HG03045 (cell line): ENCODE measurements around the gene SPON2.

Source experiments
- ATAC-seq: cut with Tn5 transposase; IDR thresholded peaks from one replicate; pipeline ENCODE4 v1.9.1; 2021; ENCODE audit warnings: mild to moderate bottlenecking, moderate library complexity; ENCODE audit not compliant: unreplicated experiment

Gene SPON2

DNA sequence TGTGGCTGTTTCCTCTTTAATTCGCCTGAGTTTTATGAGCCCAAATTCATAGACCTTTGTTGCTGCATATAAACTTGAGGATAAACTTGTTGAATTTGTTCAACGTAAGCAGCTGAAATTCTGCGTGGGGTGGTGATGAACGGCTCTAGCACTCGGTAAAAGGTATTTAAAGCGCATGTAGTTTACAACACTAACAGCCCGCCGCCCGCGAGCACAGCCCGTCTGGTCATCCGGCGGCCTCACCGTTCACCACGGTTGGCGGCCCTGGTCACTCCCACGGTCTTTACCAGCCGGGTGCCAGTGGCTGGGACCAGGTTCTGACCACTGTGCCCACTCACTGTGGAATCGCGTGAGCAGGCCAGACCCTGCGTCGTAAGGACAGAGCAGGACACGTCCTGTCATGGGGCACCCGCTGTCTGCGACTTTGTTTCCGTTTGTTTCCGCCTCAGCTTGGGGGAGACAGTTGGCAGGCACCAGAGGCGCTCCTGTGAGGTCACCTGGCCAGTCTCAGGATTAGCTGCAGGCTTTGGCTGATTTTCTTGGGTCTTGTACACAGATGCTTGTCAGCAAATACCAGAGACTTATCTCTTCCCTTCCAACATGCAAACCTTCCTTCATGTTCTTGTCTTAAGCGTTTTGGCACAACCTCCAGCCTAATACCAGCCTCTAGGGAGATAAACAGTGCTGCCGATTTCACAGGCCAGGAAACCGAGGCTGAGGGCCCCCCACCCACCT lies 36.8 kb upstream of the SPON2 start:
- ATAC-seq, result no peak

GRCh38 chr4:1208266-1208961 lies 36.0 kb upstream of the SPON2 start:
- ATAC-seq, result no peak

DNA sequence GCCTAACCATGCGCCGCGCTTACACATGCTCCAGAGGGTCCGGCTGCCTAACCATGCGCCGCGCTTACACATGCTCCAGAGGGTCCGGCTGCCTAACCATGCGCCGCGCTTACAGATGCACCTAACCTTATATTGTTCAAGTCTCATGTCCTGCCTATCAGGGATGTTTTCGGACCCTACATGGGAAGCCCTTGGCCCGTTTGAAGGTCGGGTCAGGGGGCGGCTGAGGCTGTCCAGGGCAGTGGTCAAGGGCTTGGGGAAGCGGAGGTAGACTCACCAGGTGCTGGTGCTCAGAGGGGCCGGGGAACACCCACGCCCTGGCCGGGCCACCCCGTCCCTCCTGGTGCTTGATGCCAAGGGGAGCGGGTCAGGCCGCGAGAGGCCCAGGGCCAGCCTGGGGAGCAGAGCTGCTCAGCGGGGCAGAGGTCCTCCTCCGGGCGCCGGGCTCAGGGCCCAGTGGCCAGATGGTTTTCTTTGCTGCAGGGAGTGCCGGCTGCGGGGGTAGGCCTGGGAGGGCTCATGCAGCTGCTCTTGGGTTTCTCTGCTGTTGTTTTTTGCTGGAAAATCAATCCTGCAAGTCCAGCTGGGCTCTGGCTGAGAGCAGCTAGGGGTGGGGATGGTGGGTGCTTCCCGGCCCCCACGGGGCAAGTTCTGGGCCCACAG lies 35.4 kb upstream of the SPON2 start:
- ATAC-seq, result no peak

- ATAC-seq, result no peak
Measured at GRCh38 chr4:1207157-1207470, 34.7 kb upstream of the SPON2 start.

DNA sequence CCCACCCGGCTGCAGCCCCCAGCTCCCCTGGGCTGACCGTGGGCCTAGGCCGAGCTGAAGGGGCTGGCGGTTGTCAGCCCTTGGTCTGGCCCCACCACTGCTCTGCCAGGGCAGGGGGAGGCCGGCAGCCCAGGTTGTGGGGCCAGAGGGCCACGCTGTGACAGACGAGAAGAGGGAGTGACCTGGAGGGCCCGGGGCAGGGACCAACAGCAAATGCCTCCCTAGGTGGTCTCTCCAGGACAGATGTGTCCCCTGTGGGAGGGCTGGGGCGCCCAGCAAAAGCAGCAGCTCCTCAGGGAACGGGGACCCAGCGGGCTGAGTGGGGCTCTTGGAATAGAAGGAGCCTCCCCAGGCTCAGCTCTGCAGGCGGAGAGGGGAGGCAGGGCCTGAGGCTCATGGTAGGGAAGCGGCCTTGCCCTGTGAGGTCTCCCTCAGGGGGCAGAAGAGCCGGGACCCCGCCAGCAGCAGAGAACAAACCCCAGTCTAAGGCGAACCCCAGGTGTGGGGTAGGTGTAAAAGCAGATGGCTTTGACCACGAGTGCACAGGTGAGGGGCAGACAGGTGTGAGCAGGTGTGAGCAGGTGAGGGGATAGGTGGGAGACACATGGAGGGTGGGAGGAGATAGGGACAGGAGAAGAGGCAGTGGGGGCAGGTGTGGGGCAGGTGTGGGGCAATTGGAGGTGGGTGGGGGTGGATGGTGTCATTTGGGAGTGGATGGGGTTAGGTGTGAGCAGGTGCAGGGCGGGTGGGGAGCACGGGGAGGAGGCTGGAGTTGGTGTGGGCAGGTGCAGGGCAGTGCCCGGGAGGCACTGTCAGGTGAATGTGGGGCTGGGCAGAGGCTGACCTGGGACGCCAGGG lies 34.1 kb upstream of the SPON2 start:
- no peak for ATAC-seq

DNA sequence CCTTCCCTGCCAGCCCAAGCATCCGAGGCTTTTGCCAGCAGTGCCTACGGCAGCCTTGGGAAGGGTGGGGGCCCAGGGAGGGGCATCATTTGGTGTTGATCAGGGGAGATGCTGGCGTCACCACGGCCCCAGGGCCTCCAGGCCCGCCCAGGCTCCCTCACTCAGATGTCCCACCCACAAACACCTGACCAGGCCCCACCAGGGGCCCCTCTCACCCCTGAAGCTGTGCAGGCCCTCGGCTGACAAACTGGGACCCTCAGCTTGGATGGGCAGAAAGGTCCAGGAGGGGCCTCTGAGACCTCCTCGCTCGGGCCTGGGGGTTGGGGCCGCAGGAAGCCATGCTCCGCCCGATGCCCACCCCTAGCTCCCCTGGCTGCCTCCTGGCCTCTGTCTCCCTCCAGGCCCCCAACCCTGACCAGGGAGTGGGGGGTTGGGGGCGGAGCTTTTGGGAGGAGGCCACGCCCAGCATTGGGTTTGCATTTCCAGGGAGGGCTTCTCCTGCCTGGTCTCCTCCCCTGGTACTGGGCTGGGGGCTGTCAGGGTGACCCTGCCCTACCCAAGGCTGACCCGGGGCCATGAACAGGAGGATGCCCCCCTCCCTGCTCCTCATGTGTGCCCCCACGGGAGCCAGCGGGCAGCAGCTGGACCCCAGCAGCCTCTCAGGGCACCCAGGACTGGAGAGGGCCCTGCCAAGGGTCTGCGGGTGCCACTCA lies 33.4 kb upstream of the SPON2 start:
- no peak for ATAC-seq

DNA sequence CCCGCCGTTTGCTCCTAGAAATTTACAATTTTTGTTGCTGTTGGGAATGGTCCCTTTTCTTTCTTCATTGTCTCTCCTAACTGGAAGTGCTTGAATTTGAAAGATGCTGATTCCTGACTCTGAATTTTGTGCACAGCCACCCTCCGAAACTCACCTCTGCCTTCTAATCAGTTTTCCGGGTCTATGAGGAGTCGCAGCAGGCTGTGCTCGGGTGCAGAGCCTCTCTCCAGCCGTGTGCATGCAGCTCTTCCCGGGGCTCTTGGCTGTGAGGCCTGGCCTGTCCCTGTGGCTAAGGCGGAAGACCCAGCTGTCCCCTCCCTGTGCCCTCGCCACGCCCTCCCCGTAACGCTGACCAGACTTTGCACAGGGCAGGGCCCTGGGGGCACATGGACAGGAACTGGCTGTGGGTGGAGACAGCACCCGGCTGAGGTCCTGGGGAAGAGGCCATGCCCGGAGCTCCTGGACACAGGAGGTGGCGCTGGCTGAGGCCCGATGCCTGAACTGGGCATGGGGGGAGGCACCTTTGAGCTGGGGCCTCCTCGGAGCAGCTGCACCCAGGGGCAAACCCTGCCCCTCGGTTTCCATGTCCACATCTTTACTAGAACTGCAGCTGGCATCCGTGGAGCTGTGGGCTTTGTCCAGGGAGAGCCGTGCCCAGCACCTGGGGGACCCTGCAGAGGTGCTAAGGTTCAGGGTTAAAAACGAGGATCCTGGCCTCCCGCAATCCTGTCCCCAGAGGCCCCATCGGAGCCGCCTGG lies 32.6 kb upstream of the SPON2 start:
- no peak for ATAC-seq

- no peak for ATAC-seq
Measured at GRCh38 chr4:1204286-1204827, 32.0 kb upstream of the SPON2 start.

DNA sequence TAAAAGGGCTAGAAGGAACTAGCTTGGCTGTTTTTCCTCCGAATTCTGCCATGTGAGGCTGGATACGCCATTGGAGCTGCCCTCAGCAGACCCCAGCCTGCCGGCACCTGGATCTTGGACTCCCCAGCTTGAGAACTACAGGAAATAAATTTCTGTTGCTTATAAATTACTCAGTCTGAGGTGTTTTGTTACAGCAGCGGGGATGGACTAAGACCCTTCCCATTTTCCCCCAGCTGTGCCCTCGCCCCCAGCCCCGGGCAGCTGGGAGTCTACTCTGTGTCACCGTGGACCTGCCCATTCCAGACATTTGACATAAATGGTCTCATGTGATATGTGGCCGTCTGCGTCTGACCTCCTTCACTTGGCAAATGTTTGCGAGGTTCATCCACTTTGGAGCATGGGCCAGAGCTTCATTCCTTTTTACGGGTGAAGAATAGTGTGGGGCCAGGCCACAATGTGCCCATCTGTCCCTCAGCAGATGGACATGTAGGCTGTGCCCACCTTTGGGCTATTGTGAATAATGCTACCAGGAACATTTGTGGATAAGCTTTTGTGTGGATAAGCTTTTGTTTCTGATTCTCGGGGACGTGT lies 30.7 kb upstream of the SPON2 start:
- no peak for ATAC-seq

GRCh38 chr4:1202526-1203011 lies 30.2 kb upstream of the SPON2 start:
- no peak for ATAC-seq

- ATAC-seq, result no peak
Measured at GRCh38 chr4:1201851-1202525, 29.6 kb upstream of the SPON2 start.

DNA sequence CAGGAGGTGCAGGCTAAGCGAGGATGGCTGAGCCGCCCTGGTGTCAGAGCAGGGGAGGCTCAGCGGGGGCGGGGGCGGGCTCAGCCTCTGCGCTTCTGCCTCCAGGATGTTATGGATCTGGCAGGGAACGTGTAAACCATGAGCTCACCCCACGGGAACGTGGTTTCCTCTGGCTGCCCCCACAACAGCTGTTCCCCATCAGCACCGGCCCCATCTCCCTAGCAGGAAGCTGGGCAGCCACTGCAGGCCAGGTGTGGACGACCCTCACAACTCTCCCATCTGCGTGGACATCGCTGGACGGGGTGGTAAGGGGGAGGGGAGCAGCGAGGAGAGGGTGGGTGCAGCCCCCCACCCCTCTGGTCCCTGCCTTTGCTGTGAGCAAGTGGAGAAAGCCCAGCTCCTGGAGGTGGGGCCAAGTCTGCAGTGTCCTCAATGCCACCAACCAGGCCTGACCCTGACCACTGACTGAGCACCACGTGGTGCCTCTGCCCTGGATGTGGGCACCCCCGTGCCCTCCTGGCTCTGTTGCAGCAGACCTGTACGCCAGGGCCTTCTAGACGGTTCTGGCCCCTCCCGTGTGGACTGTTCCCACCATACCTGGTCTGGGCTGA lies 28.1 kb upstream of the SPON2 start:
- ATAC-seq, result no peak

GRCh38 chr4:1199556-1200331 lies 27.4 kb upstream of the SPON2 start:
- ATAC-seq, result no peak

DNA sequence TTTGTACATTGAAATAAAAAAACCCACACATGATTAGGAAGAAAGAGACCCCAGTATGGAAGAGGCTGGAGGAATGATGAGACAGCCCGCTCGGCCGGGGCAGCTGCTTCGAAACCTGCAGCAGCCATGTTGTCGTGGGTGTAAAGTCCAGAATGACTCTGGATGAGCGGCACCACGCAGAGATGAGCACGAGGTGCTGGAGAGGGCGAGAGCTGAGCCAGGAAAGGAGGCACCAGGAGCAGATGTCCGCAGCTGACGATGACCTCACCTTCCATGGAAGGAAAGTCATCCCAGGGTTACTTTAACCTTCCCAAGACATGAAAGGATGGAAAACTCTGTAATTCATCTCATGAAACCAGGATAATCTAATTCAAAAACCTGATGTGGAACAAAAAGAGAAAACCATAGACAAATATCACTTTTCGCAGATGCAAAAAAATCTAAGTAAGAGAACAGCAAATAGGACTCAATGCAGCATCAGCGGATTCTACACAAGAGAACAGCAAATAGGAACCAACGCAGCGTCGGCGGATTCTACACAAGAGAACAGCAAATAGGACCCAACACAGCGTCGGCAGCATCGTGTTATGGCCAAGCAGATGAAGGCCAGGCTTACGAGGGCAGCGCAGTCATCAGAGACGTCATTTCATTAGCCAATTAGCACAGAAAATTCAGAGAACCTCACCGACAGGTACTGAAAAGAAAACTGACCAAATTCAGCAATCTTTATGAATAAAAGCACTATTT lies 25.9 kb upstream of the SPON2 start:
- no peak for ATAC-seq

- ATAC-seq, result no peak
Measured at GRCh38 chr4:1196421-1197183, 24.2 kb upstream of the SPON2 start.

DNA sequence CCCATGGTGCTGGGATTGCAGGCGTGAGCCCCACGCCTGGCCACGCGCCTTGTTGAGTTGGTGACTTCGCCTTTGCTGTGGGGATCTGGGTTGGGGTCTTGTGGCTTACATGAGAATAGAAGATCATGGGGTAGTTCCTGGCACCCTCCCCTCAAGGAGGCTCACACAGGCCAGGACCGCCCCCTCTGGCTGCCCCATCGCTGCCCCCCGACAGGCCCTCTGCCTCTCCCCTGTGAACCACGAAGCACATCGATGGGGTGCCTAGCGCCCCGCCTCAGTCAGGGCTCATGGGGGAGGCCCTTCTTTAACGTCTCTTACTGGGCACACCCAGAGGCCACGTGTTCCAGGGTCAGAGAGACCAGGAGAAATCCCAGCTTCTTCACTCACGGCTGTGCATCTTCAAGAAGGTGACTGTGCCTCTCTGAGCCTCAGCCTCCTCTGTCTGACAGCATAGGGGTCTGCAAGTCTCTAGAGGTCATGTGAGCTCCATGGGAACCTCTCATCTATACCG lies 23.6 kb upstream of the SPON2 start:
- no peak for ATAC-seq
